Measurements from ENCODE around the gene USE1. TPM values are rescaled to one million over a fixed set of nuclear protein-coding genes. Genes with fewer than 3 reads are reported as not detected.

Gene USE1
- total RNA-seq, 1 donor from 2014 or later: 234 TPM

DNA sequence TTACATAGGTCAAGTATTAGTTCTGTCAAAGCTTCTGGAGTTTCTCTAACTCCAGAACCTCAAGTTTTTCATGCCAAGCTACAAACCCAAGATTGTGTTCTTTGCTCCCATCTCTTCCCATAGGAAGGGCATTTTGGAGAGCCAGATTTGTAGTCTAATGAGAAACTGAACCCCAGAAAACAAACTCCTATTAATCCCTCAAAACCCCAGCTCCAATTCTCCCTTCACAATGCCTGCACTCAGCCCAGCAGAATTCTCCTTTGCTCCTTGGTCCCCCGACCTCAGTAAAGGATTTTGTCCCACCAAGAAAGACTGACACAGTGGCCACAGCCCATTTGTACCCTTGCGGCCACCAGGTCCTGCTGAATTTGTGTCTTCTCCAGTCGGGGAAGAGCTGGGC is 41.0 kb downstream of the USE1 start:
- no peak overlapping the region for H3K4me3 ChIP-seq
- intact Hi-C loops (cut with DNase I): no loop called here
- DNase-seq (ENCODE audit: low spot score in 2 of 2): no peak
- H3K27me3 ChIP-seq: no peaks in the 10 kb centered on the region
- no peaks in the 10 kb centered on the region for H3K36me3 ChIP-seq
- no peaks in the 10 kb centered on the region for H3K9me3 ChIP-seq
- no peak for TF ChIP-seq CTCF (IDR thresholded peaks at IDR 0.05)
- no peak overlapping the region for H3K27ac ChIP-seq
- no peaks in the 10 kb centered on the region for H3K4me1 ChIP-seq

DNA sequence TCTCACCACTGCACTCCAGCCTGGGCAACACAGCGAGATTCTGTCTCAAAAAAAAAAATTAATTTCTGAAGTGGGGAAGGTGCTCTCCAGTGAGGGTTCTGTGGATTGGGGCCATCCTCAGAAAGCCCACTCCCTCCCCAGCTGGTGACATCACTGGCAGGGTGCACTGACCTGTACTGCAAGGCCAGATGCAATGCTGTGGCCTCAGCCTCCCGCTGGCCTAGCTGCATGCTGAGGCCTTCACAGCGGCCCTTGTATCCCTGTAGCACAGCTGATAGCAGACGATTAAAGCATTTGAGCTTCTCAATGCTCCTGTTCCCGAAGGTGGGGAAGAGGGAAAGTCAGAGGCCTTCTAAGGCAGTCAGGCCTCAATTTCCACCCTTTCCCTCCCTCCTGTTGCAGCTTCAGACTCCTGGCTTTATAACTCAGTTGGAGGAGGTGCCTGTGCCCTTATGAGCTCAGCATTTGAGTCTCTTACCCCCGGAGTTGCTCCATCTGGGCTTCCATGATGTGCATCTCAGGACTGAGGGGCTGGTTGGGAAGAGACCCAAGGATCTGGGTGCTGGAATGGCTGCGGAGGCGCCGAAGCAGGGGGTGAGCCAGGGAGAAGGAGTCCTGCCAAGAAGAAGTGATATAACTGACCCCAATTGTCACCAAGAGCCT is 44.1 kb downstream of the USE1 start:
- H3K4me3 ChIP-seq: no peak overlapping the region
- no peak for DNase-seq (ENCODE audit: low spot score in 2 of 2)
- no peaks in the 10 kb centered on the region for H3K9me3 ChIP-seq
- TF ChIP-seq CTCF (IDR thresholded peaks at IDR 0.05): no peak
- intact Hi-C loops (cut with DNase I): no loop called here
- no peaks in the 10 kb centered on the region for H3K4me1 ChIP-seq
- H3K27ac ChIP-seq: no peak overlapping the region
- H3K36me3 ChIP-seq: no peaks in the 10 kb centered on the region
- no peaks in the 10 kb centered on the region for H3K27me3 ChIP-seq

- DNase-seq (ENCODE audit: low spot score in 2 of 2): no peak
- no peaks in the 10 kb centered on the region for H3K9me3 ChIP-seq
- H3K27ac ChIP-seq: no peak overlapping the region
- no peaks in the 10 kb centered on the region for H3K36me3 ChIP-seq
- intact Hi-C loops (cut with DNase I): loop anchor here (2.0 to 10.0 kb wide), 2 partner anchors 23 to 205 kb away; partner anchors contain the start of gene NXNL1
- H3K4me1 ChIP-seq: no peaks in the 10 kb centered on the region
- no peak for TF ChIP-seq CTCF (IDR thresholded peaks at IDR 0.05)
- no peak overlapping the region for H3K4me3 ChIP-seq
- H3K27me3 ChIP-seq: no peaks in the 10 kb centered on the region
Observed at GRCh38 chr19:17259934-17260333, 44.8 kb downstream of the USE1 start.

- DNase-seq (ENCODE audit: low spot score in 2 of 2): peak in 1 of 2 donors; percentile 87
- H3K27me3 ChIP-seq: no peaks in the 10 kb centered on the region
- H3K27ac ChIP-seq: no peak overlapping the region
- H3K4me3 ChIP-seq: no peak overlapping the region
- H3K36me3 ChIP-seq: no peaks in the 10 kb centered on the region
- intact Hi-C loops (cut with DNase I): loop anchor here (2.0 to 10.0 kb wide), 2 partner anchors 22 to 204 kb away; partner anchors contain the start of gene NXNL1
- no peaks in the 10 kb centered on the region for H3K4me1 ChIP-seq
- no peaks in the 10 kb centered on the region for H3K9me3 ChIP-seq
- TF ChIP-seq CTCF (IDR thresholded peaks at IDR 0.05): peak; percentile 83 to 93 (median 83)
Observed at GRCh38 chr19:17260842-17261325, 45.7 kb downstream of the USE1 start.

GRCh38 chr19:17262557-17262956 is 47.4 kb downstream of the USE1 start:
- intact Hi-C loops (cut with DNase I): loop anchor here (10.0 kb wide), 1 partner anchor 202 kb away; the partner anchor contains the start of gene NXNL1
- no peak overlapping the region for H3K27ac ChIP-seq
- DNase-seq (ENCODE audit: low spot score in 2 of 2): no peak
- no peak overlapping the region for H3K4me3 ChIP-seq
- H3K4me1 ChIP-seq: no peaks in the 10 kb centered on the region
- no peak for TF ChIP-seq CTCF (IDR thresholded peaks at IDR 0.05)
- no peaks in the 10 kb centered on the region for H3K27me3 ChIP-seq
- no peaks in the 10 kb centered on the region for H3K36me3 ChIP-seq
- H3K9me3 ChIP-seq: no peaks in the 10 kb centered on the region

Measured in ascending aorta (tissue), 2 donors.